HG03354 (cell line): ENCODE measurements around the gene PSMD13.
A peak's percentile ranks its signal among the peaks of the same experiment; 100 is the strongest.
"Not testable (repeated sequence)": the region's sequence is repeated elsewhere in the genome, so short reads cannot be mapped to it uniquely, and the experiment has no call there.

Experiments
- ATAC-seq: cut with Tn5 transposase; IDR thresholded peaks from one replicate; pipeline ENCODE4 v1.9.1; 2021; ENCODE audit warnings: mild to moderate bottlenecking; ENCODE audit not compliant: unreplicated experiment, poor library complexity, severe bottlenecking

Gene PSMD13

GRCh38 chr11:284105-285020, 47.6 kb downstream of the PSMD13 start:
- no peak for ATAC-seq

- ATAC-seq: no peak
Measured at GRCh38 chr11:285021-285893, 48.5 kb downstream of the PSMD13 start.

GRCh38 chr11:285894-286220, 49.1 kb downstream of the PSMD13 start:
- ATAC-seq: no peak

GRCh38 chr11:286977-287820, 50.4 kb downstream of the PSMD13 start:
- ATAC-seq: not testable (repeated sequence)

- no peak for ATAC-seq
Measured at GRCh38 chr11:287821-288477, 51.2 kb downstream of the PSMD13 start.

GRCh38 chr11:288478-289397, 52.0 kb downstream of the PSMD13 start, which contains the start of gene PGGHG:
PGGHG (plus strand) TSS chr11:289126; CDS start chr11:289817, 691 bp downstream.
- ATAC-seq: peak; percentile 62

GRCh38 chr11:289398-289711, 52.6 kb downstream of the PSMD13 start:
- no peak for ATAC-seq

GRCh38 chr11:289712-290620, 53.2 kb downstream of the PSMD13 start:
- no peak for ATAC-seq

GRCh38 chr11:290621-291231, 54.0 kb downstream of the PSMD13 start:
- ATAC-seq: no peak

GRCh38 chr11:291281-292210, 54.8 kb downstream of the PSMD13 start:
- ATAC-seq: no peak

GRCh38 chr11:292211-293121, 55.7 kb downstream of the PSMD13 start:
- no peak for ATAC-seq

- ATAC-seq: no peak
Measured at GRCh38 chr11:293271-293851, 56.6 kb downstream of the PSMD13 start.

- no peak for ATAC-seq
Measured at GRCh38 chr11:293852-294661, 57.3 kb downstream of the PSMD13 start.

- ATAC-seq: no peak
Measured at GRCh38 chr11:294780-295179, 58.0 kb downstream of the PSMD13 start.
